ENCODE measurements around the gene DUSP16. TPM values are rescaled to one million over a fixed set of nuclear protein-coding genes. Genes with fewer than 3 reads are reported as not detected.

The DUSP16 gene
- total and polyA plus RNA-seq, 2 of the 8 experiments (the other 6 are each of a cell fraction or from before 2014, with no cell fraction given): 31.6 to 55.9 TPM

DNA sequence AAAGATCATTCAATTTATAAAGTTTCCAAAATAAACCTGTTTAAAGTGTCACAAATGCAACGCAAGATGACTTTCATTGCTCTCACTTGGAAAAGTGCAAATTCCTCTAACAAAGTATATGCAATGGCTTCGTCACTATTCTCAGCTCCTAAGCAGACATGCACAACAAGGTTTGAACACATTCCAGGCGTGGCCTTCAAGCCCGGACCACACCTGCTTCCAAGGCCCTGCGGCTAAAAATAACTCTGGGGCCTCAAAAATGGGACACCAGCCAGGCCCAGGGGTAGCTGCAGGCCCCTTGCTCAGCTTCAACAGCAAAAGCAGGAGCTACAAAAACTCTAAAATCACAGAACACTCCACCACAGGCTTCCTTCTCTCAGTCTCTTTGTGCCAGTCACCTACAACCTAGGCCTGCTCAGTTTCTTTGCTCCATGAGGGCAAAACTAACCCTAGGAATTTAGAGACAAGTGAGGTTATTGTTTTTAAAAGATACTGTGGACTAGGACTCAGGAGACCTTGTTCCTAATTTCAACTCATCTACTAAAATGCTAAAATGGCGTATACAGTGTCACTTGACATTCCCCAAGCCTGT lies 29.3 kb downstream of the DUSP16 start:
- H3K4me2 ChIP-seq (ENCODE audit: insufficient read depth in 1 of 2, low read depth in 2 of 2, low read length in 2 of 2): no peak overlapping the region; a peak in 1 of 4 replicates
- no peak overlapping the region for H3K18ac ChIP-seq (ENCODE audit: extremely low read depth, low read length)
- no peak overlapping the region for H3K27ac ChIP-seq (ENCODE audit: low read depth, low read length)
- WGBS, 2 experiments (ENCODE audit: extremely low coverage in 1 of 2, insufficient coverage in 1 of 2, insufficient read length in 1 of 2, insufficient replicate concordance in 2 of 2, low coverage in 1 of 2, low lambda C conversion rate in 2 of 2, missing lambda C conversion rate in 1 of 2): 90% methylated on average over 6 of the region's 6 CpGs; no CpG with 5 or more reads in 1 of the 2 experiments
- no peak for FAIRE-seq
- no peak overlapping the region for H3K9ac ChIP-seq (replicated peaks in 1 of 4; ENCODE audit: extremely low read depth in 1 of 4, low read depth in 3 of 4, low read length in 3 of 4)
- DNase-seq (ENCODE audit: low read depth in 1 of 2, low spot score in 2 of 2): no peak
- TF ChIP-seq BRCA1 (IDR thresholded peaks at IDR 0.05; ENCODE audit: low read depth, low read length) (no peak), EZH2 (IDR thresholded peaks at IDR 0.05; ENCODE audit: low read depth, low read length, severe bottlenecking) (no peak), ZNF274 (IDR thresholded peaks at IDR 0.05; ENCODE audit: borderline replicate concordance, extremely low read depth, low read length) (no peak), TBP (IDR thresholded peaks at IDR 0.05; ENCODE audit: low read depth, low read length) (no peak), RBBP5 (IDR thresholded peaks at IDR 0.05; ENCODE audit: borderline replicate concordance, low read depth, low read length) (no peak), CHD1 (IDR thresholded peaks at IDR 0.05; ENCODE audit: low read depth, low read length) (no peak), GABPA (IDR thresholded peaks at IDR 0.05; ENCODE audit: borderline replicate concordance, insufficient read depth, low read length) (no peak), POLR2AphosphoS5 (IDR thresholded peaks at IDR 0.05; ENCODE audit: low read depth, low read length) (no peak), POU5F1 (IDR thresholded peaks at IDR 0.05; ENCODE audit: low read depth, low read length) (no peak), SIX5 (IDR thresholded peaks at IDR 0.05; ENCODE audit: low read depth, low read length) (no peak)
- H2BK12ac ChIP-seq (ENCODE audit: low read depth, low read length): no peak overlapping the region
- H2BK20ac ChIP-seq (ENCODE audit: low read length): no peak overlapping the region
- H2BK5ac ChIP-seq (ENCODE audit: low read depth, low read length): no peak overlapping the region
- peaks cover 0 to 65% of the 10 kb centered on the region in 2 experiments; a peak in 2 of 4 replicates for H3K79me2 ChIP-seq (ENCODE audit: control insufficient read depth in 1 of 2, insufficient read depth in 2 of 2, low read length in 2 of 2)
- no peaks in the 10 kb centered on the region for H3K27me3 ChIP-seq (replicated peaks in 1 of 4; ENCODE audit: control insufficient read depth in 3 of 4, extremely low read depth in 1 of 4, insufficient read depth in 3 of 4, low read length in 3 of 4)
- H4K8ac ChIP-seq (ENCODE audit: extremely low read depth, insufficient read depth, low read length): no peak overlapping the region; the same call in 1 of the 2 replicates
- no peak overlapping the region for H3K14ac ChIP-seq (ENCODE audit: insufficient read length)
- ChIA-PET CTCF (ENCODE audit: partially characterized antibody) (interaction anchor here (1.2 to 3.0 kb wide), 2 partner anchors 16 to 30 kb away, joined by 3 to 10 read pairs; partner anchors contain the start of gene DUSP16), POLR2A (ENCODE audit: partially characterized antibody) (no interaction called here)
- H4K20me1 ChIP-seq (replicated peaks in 1 of 2; ENCODE audit: control insufficient read depth in 1 of 2, insufficient read depth in 2 of 2, low read length in 2 of 2): peaks cover 0 to 3% of the 10 kb centered on the region in 2 experiments
- H4K5ac ChIP-seq (ENCODE audit: insufficient read length, low read depth, low read length): no peak overlapping the region
- no peaks in the 10 kb centered on the region for H3K23me2 ChIP-seq (ENCODE audit: low read depth, low read length)
- no peaks in the 10 kb centered on the region; the same call in 1 of the 2 replicates for H3K79me1 ChIP-seq (ENCODE audit: low read depth, low read length)
- H3K36me3 ChIP-seq (ENCODE audit: control insufficient read depth in 2 of 4, insufficient read depth in 4 of 4, low read length in 3 of 4): peaks cover 0 to 6% (median 0%) of the 10 kb centered on the region in 4 experiments; a peak in 1 of 8 replicates
- H2BK15ac ChIP-seq (ENCODE audit: low read length): no peak overlapping the region
- no peak overlapping the region for H4K91ac ChIP-seq (replicated peaks; ENCODE audit: insufficient read length, low read length)
- no peak overlapping the region for H2AFZ ChIP-seq (ENCODE audit: low read length)
- H3K23ac ChIP-seq (ENCODE audit: insufficient read length): no peak overlapping the region
- no peak overlapping the region for H3K56ac ChIP-seq (replicated peaks; ENCODE audit: insufficient read length, low read depth, low read length)
- no peak overlapping the region for H3K4me3 ChIP-seq (ENCODE audit: extremely low read depth in 1 of 4, insufficient read depth in 2 of 4, low read depth in 3 of 4, low read length in 4 of 4)
- no peaks in the 10 kb centered on the region for H3K9me3 ChIP-seq (ENCODE audit: insufficient read depth in 2 of 2, low read depth in 1 of 2, low read length in 1 of 2)
- peaks cover 0 to 8% (median 6%) of the 10 kb centered on the region in 4 experiments; a peak in 4 of 7 replicates for H3K4me1 ChIP-seq (replicated peaks in 1 of 4; ENCODE audit: control insufficient read depth in 3 of 4, insufficient read depth in 4 of 4, low read length in 3 of 4)
- no peak overlapping the region for H3K4ac ChIP-seq (replicated peaks; ENCODE audit: insufficient read length, low read depth, low read length)
- no peak overlapping the region for H2BK120ac ChIP-seq (replicated peaks; ENCODE audit: low read depth, low read length)
- H2AK5ac ChIP-seq (ENCODE audit: low read depth, low read length): no peak overlapping the region
